T-helper 17 cell (primary cell): ENCODE measurements around the gene RRBP1. TPM values are rescaled to one million over a fixed set of nuclear protein-coding genes. Genes with fewer than 3 reads are reported as not detected.

Source experiments
- ATAC-seq: fragments of 150-1000 bp; cut with Tn5 transposase; 2 replicates; pipeline ENCODE4 v1.10.0; 2021; ENCODE audit warnings: mild to moderate bottlenecking, moderate library complexity
- DNase-seq, 3 donors: peaks; one replicate each; pipeline versions ENCODE4 v3.0.0 to v3.0.0-alpha.2; 2020 to 2021
- H3K9me3 ChIP-seq: one replicate; pipeline ENCODE4 v1.7.0; 2013; ENCODE audit warnings: low read length, mild to moderate bottlenecking; ENCODE audit not compliant: control insufficient read depth, poor library complexity, severe bottlenecking
- H3K27ac Mint-ChIP-seq: one replicate; pipeline ENCODE4 v1.8.0; 2022; ENCODE audit warnings: mild to moderate bottlenecking, moderate library complexity, mixed read lengths
- H3K27me3 Mint-ChIP-seq: one replicate; pipeline ENCODE4 v1.8.0; 2022; ENCODE audit warnings: mixed read lengths
- H3K36me3 Mint-ChIP-seq: one replicate; pipeline ENCODE4 v1.8.0; 2022; ENCODE audit warnings: low read depth, mixed read lengths
- H3K4me1 Mint-ChIP-seq: one replicate; pipeline ENCODE4 v1.8.0; 2022; ENCODE audit warnings: mild to moderate bottlenecking, mixed read lengths
- H3K4me3 Mint-ChIP-seq: one replicate; pipeline ENCODE4 v1.8.0; 2022; ENCODE audit warnings: mild to moderate bottlenecking, moderate library complexity, mixed read lengths
- total RNA-seq, 4 donors: library from RNA in 2 of 4; stranded (reverse) in 2 of 4; gene quantifications; one replicate each; pipeline ENCODE4 v1.2.3 and lab custom pipeline; 2022 to 2026

The RRBP1 gene
- total RNA-seq, 2 donors from 2014 or later, result 31.4 to 37.8 TPM

- no peaks in the 10 kb centered on the region for H3K9me3 ChIP-seq
- ATAC-seq, result no peak
- H3K27me3 Mint-ChIP-seq, result no peaks in the 10 kb centered on the region
- H3K4me1 Mint-ChIP-seq, result peaks cover 8% of the 10 kb centered on the region
- no peak for DNase-seq
- H3K4me3 Mint-ChIP-seq, result no peak overlapping the region
- peaks cover 7% of the 10 kb centered on the region for H3K36me3 Mint-ChIP-seq
- H3K27ac Mint-ChIP-seq, result no peak overlapping the region
Measured at GRCh38 chr20:17625246-17626051, 56.6 kb downstream of the RRBP1 start.

DNA sequence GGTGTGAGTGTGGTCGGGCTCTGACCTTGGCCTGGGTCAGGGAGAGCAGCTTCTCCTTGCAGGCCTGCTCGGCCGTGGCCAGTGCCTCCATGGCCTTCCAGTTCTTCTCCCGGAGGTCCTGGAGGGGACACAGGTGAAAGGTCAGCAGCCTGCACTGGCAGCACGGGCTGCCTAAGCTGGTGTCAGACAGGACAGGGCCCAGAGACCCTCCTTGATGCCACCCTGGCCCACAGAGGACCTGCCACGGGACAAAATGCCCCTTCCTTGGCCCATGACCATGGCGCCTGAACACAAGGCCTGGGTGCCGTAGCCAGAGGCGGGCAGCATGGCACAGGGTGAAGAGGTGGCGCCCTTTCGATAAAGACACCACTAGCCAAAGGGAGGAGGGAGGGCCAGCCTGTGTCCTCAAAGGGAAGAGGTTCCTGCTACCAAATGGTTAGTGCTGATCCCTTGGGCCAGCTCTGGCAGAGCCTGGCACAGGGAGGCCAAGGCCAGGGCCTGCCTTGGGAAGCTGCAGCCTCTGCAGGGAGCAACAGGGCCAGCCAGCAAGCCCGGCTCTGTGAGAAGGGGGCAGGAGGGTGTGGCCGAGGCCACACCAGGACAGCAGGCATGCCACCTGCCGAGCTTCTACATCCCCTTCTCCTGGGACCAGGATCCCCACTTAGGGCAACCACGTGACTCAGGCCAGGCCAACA is 57.3 kb downstream of the RRBP1 start:
- H3K36me3 Mint-ChIP-seq, result peaks cover 7% of the 10 kb centered on the region
- ATAC-seq (no peak), DNase-seq (peak in 1 of 3 donors; percentile 7)

DNA sequence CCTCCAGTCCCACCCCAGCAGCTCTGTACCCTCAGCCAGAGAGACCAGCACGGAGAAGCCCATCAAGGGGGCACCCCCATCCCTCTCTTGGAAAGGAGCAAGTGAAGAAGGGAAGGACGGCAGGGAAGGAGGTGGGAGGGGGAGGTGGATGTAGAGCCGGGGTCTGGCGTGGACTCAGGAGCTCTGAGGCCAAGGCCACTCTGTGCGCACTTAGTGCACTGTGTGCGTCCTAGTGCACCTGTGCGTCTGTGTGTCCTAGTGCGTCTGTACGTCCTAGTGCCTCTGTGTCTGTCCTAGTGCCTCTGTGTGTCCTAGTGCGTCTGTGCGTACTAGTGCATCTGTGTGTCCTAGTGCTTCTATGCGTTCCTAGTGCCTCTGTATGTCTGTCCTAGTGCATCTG is 58.0 kb downstream of the RRBP1 start:
- H3K9me3 ChIP-seq, result no peaks in the 10 kb centered on the region
- no peaks in the 10 kb centered on the region for H3K27me3 Mint-ChIP-seq
- peaks cover 7% of the 10 kb centered on the region for H3K36me3 Mint-ChIP-seq
- ATAC-seq, result no peak
- DNase-seq, result peak in 1 of 3 donors; percentile 4
- no peak overlapping the region for H3K4me3 Mint-ChIP-seq
- H3K27ac Mint-ChIP-seq, result no peak overlapping the region
- peaks cover 8% of the 10 kb centered on the region for H3K4me1 Mint-ChIP-seq

More for the DNA sequence above, 57.3 kb downstream of the RRBP1 start:
- no peak overlapping the region for H3K27ac Mint-ChIP-seq
- no peaks in the 10 kb centered on the region for H3K9me3 ChIP-seq
- no peak overlapping the region for H3K4me3 Mint-ChIP-seq
- peaks cover 8% of the 10 kb centered on the region for H3K4me1 Mint-ChIP-seq
- H3K27me3 Mint-ChIP-seq, result no peaks in the 10 kb centered on the region

- DNase-seq, result peak in 2 of 3 donors; percentile 1 to 4
Measured at GRCh38 chr20:17622851-17623508, 59.1 kb downstream of the RRBP1 start.

GRCh38 chr20:17622086-17622850 is 59.8 kb downstream of the RRBP1 start:
- no peaks in the 10 kb centered on the region for H3K9me3 ChIP-seq
- Mint-ChIP-seq H3K4me1 (no peaks in the 10 kb centered on the region), H3K27me3 (no peaks in the 10 kb centered on the region), H3K27ac (peak overlapping the region; percentile 51), H3K4me3 (no peak overlapping the region), H3K36me3 (peaks cover 2% of the 10 kb centered on the region)
- ATAC-seq (no peak), DNase-seq (peak in 1 of 3 donors; percentile 2)

More at GRCh38 chr20:17622851-17623508, 59.1 kb downstream of the RRBP1 start:
- no peaks in the 10 kb centered on the region for H3K27me3 Mint-ChIP-seq
- peaks cover 2% of the 10 kb centered on the region for H3K4me1 Mint-ChIP-seq
- H3K9me3 ChIP-seq, result no peaks in the 10 kb centered on the region
- H3K4me3 Mint-ChIP-seq, result no peak overlapping the region
- H3K36me3 Mint-ChIP-seq, result peaks cover 2% of the 10 kb centered on the region
- no peak for ATAC-seq
- H3K27ac Mint-ChIP-seq, result no peak overlapping the region

- H3K4me3 Mint-ChIP-seq, result no peak overlapping the region
- DNase-seq (peak in 1 of 3 donors; percentile 1), ATAC-seq (no peak)
- peak overlapping the region; percentile 51 for H3K27ac Mint-ChIP-seq
- H3K4me1 Mint-ChIP-seq, result no peaks in the 10 kb centered on the region
- peaks cover 2% of the 10 kb centered on the region for H3K36me3 Mint-ChIP-seq
- H3K9me3 ChIP-seq, result no peaks in the 10 kb centered on the region
- H3K27me3 Mint-ChIP-seq, result no peaks in the 10 kb centered on the region
Measured at GRCh38 chr20:17621229-17621968, 60.6 kb downstream of the RRBP1 start.

DNA sequence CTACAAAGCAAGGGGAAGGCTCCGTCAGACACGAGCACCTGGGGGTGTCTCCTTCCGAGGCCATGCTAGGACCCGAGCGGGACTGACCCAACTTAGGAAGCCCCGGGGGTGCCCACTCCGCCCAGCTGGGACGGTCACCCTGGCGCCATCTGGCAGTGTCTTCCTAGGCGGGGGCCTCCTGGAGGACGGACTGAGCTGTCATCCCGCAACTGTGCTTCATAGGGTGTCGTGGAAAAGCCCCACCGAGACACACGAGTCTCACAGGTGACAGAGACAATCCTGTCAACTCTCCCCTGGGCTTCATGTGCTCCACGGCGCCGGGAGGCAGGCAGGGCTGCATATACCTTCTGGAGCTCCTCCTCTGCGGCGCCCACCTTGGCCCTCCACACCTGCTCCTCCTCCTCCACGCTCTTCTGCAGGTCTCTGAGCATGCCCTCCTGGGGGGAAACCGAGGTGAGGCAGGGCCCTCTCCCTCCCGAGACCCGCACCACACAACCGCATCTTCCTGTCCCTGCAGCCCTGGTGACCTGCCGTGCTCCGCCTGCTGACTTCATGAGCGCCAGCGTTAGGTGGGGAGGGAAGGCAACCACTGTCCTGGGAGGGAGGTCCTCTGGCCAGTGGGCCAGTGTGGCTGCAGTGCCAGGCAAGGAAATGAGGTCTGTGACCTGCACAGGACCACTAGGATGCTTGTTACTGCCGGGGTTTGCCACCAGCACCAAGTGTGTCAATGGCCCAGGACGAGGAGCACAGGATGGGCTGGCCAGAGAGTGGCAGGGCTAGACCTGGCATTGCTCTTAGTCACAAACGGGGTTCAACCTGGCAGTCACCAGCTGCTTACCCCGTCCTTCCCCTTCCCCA is 61.4 kb downstream of the RRBP1 start:
- ATAC-seq (no peak), DNase-seq (peak in 2 of 3 donors; percentile 4 to 10)
- Mint-ChIP-seq H3K27ac (no peak overlapping the region), H3K36me3 (peaks cover 2% of the 10 kb centered on the region), H3K27me3 (no peaks in the 10 kb centered on the region), H3K4me3 (no peak overlapping the region), H3K4me1 (no peaks in the 10 kb centered on the region)
- no peaks in the 10 kb centered on the region for H3K9me3 ChIP-seq

GRCh38 chr20:17619351-17620093 is 62.5 kb downstream of the RRBP1 start:
- Mint-ChIP-seq H3K27me3 (no peaks in the 10 kb centered on the region), H3K4me1 (no peaks in the 10 kb centered on the region), H3K27ac (no peak overlapping the region), H3K36me3 (peaks cover 2% of the 10 kb centered on the region), H3K4me3 (no peak overlapping the region)
- H3K9me3 ChIP-seq, result no peaks in the 10 kb centered on the region
- DNase-seq (peak in 2 of 3 donors; percentile 4), ATAC-seq (no peak)

DNA sequence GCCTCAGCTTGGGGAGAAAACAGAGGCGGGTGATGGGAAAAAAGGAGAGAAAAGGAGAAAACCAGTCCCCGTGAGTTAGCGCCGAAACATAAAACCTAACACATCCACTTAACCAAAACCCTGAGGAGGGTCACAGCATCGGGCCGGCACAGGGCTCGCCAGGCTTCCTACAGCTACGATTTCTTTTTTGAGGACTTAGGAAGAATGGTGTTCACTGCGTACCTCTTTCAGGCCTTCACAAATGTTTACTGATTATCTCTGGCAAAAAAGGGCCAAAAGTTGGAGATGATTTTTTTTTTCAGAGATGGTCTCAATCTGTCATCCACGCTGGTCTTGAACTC is 63.4 kb downstream of the RRBP1 start:
- no peak for DNase-seq
- no peaks in the 10 kb centered on the region for H3K27me3 Mint-ChIP-seq

DNA sequence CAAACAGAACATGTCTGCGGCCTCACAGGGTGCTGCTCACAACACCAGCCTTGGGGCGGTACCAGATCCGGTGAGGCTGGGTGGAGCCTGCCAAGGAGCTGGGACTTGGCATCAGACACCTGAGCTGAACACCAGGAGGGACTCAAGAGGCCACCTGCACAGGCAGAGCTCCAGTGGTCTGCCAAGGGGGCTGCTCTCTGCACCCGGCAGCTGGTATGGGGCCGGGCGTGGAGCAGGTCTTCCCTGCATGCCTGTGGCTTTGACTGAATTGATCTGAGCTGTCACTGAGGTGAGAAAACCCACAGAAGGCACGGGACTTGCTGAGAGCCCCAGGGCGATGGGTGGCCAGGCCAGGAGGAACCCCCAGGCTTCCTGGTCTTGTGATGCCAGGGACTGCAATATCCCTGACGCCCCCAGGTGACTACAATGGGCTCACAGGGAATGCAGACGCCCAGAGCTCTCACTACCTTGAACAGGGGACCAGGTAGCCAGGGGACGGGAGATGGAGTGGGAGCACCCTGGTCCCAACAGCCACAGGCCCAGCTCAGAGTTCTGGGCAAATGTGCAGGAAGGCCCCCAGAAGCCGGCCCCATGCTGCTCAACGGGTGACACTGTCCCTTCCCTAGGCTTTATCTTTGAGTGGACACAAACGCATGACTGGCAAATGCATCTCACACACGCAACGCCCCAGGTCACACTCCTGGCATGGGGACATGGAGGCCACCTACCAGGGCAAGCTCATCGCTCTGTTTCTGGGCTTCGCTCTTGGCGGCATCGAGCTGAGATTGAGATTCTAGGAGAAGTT is 64.0 kb downstream of the RRBP1 start:
- Mint-ChIP-seq H3K4me3 (no peak overlapping the region), H3K27me3 (no peaks in the 10 kb centered on the region), H3K27ac (peak overlapping the region; percentile 19), H3K4me1 (peaks cover 2% of the 10 kb centered on the region), H3K36me3 (peaks cover 2% of the 10 kb centered on the region)
- no peaks in the 10 kb centered on the region for H3K9me3 ChIP-seq
- DNase-seq (peak in 1 of 3 donors; percentile 3), ATAC-seq (no peak)

More for the DNA sequence above, 63.4 kb downstream of the RRBP1 start:
- no peak overlapping the region for H3K27ac Mint-ChIP-seq
- no peak for ATAC-seq
- peaks cover 2% of the 10 kb centered on the region for H3K36me3 Mint-ChIP-seq
- no peaks in the 10 kb centered on the region for H3K9me3 ChIP-seq
- H3K4me3 Mint-ChIP-seq, result no peak overlapping the region
- peaks cover 2% of the 10 kb centered on the region for H3K4me1 Mint-ChIP-seq
